NCI-H345 treated with DMSO at 0.1 percent for 48 hours (cell line): Measurements from ENCODE around the gene AXL.
"Not testable (repeated sequence)": the region's sequence is repeated elsewhere in the genome, so short reads cannot be mapped to it uniquely, and the experiment has no call there.

Source experiments
- DNase-seq: peaks from one replicate; lab custom pipeline; 2025; ENCODE audit not compliant: unreplicated experiment; lab: John Stamatoyannopoulos, UW

Gene AXL

DNA sequence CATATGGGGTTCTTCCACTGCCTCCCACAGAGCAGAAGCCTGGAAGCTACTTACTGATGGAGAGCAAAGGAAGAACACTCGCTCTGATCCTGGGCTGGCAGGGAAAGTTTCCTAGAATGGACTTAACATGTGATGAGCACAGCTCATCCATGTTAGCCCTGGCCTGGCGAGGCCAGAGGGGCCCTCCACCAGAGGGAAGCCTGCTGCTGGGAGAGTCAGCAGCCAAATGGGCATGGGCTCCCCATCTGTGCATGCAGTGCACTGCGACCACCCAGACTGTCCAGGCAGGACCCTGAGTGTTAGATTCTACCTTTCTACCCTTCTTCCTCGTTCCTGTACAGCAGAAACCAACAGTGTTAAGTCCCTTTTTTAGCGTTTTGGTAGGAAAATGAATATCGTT, 54.1 kb downstream of the AXL start:
- DNase-seq: no peak

DNA sequence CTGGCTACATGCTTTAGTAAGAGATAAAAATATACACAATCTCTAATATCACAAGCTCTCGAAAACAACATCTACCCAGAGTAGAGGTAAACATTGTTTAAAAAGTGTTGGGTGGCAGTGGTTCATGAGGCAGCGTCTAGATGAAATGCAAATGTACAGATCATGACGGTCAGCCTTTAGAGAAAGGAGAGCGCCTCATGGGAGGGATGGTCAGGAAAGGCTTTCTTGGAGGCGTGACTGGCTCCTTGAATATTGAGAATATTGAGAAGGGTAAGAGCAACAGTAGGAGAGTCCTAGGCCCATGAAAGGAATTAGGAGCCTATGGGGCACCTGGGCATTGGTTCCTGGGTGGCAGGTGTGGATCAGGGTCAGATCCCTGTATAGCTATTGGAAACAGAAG, 55.8 kb downstream of the AXL start:
- DNase-seq: no peak

DNA sequence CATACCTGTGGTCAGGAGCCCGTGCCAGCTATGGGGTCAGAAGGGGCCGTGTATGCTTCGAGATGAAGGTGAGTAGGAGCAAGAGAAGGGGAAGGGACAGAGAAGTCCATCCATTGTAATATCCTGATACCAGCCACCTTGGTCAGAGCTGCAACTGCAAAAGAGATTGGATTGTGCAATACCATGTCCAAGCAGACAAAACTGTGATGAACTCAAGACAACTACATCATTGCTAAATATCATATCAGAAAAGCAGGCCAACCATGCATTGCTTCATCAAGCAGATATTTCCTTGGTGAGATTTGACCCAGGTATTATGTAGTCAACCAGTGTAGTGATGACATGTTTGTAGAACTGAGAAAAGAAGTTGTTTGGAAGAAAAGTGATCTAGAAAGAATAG, 57.2 kb downstream of the AXL start:
- no peak for DNase-seq

DNA sequence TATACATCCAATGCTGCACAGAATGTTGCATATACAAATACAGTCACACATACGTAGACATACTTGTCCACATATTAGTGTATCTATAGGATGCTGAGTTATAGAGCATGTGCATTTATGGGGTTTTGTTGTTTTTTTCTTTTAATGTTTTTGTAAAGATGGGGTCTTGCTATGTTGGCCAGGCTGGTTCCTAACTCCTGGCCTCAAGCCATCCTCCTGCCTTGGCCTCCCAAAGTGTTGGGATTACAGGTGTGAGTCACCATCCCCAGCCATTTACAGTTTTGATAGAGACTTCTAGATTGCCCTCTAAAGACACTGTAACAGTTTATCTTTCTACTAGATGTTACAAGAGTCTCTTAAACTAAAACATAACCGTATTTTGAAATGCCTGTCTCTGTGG, 59.5 kb downstream of the AXL start:
- DNase-seq: no peak

DNA sequence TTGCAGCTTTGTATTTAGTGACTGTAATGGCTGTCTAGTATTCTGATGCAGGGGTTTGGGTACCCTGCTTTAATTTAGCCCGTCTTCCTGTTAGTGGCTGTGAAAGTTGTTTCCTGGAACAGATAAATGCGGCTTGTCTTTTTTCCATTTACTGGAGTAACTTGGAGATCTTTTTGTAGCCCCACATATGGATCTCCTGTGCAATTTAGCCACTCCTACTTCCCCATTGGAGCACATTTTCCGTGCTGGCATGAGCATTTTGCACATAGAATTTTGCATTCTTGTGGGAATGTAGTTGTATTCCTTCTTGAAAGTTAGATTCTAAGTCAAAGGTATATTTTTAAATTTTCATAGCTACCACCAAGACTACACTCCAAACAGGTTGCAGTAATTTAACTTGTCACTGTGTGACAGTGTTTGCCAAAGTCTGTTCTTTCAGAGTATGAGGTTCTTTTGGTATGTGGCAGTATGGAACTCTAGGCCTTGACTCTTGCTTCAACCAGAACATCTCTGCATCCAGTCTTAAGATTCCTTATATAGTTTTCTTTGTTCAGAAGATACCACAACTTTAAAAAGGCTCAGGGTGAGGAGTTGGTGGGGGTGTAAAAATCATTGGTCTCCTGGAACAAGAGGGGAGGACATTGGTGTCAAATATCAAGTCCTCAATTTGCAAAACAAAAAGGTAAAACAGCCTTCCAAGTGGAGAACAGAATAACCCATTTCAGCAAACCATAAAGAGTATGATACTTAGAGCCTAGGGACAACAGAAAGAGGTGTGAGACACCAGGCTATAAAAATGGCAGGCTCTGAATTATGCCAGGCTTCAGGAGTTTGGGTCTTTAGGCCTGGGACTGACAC, 69.9 kb downstream of the AXL start:
- no peak for DNase-seq

DNA sequence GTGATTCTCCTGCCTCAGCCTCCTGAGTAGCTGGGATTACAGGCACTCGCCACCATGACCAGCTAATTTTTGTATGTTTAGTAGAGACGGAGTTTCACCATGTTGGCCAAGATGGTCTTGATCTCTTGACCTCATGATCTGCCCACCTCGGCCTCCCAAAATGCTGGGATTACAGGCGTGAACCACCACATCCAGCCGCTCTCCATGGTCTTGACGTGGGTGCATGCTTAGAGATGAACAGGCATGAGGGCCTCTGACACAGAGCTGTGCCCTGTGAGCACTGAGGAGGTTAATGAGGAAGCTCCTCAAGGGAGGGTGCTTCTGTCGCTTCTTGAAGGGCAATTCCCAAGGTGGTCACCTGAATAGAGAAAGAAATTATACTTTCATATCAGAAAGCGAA, 70.8 kb downstream of the AXL start:
- not testable (repeated sequence) for DNase-seq

DNA sequence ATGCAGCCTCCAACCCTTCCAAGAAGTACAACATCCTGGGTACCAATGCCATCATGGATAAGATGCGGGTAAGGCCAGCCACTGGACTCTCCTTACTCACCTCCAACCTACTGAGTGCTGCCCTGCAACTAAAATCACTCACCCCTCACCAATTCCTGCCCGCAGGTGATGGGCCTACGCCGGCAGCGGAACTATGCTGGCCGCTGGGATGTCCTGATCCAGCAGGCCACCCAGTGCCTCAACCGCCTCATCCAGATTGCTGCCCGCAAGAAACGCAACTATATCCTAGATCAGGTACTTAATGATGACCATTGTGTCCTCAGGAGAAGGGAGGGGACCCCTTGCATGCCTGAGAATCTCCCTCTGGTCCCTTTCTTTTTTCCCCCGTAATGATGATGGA, 75.4 kb downstream of the AXL start:
- DNase-seq: no peak

DNA sequence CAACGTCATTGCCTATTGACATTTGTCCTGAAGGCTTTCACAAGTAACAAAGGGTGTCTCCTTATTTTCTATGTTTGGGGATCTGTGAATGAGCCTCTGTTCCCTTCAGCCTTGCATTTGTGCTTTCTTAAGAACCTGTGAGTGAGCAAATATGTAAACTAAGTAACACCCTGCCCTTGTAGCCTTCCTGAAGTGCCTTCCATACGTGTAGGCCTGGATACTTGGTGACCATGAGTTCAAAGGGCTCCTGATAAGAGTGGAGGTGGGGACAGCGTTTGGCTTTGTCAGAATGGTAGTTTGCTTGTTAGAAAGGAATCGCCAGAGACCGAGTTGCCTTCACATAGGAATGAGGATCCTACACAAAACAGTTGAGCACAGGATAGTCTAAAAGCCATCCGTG, 76.5 kb downstream of the AXL start:
- no peak for DNase-seq

DNA sequence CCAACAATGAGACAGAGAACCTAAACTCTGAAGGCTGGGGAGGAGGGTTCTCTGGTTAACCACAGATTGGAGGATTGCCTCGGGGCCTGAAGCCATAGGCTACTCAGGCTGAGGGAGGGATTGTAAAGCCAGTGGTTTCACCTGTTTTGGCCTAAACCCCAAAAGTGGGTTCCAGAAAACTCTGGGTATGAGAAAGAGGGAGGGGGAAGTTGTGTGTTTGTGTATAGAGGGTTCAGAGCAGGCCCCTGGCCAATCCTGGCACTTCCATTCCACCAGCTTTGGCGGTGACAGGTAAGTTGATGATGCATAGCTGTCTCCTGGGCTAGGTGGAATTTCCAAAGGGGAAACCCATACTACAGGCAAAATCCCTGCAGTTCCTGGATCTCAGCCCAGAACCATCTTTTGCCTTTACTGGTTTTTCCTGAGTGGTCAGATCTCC, 77.4 kb downstream of the AXL start:
- DNase-seq: no peak

DNA sequence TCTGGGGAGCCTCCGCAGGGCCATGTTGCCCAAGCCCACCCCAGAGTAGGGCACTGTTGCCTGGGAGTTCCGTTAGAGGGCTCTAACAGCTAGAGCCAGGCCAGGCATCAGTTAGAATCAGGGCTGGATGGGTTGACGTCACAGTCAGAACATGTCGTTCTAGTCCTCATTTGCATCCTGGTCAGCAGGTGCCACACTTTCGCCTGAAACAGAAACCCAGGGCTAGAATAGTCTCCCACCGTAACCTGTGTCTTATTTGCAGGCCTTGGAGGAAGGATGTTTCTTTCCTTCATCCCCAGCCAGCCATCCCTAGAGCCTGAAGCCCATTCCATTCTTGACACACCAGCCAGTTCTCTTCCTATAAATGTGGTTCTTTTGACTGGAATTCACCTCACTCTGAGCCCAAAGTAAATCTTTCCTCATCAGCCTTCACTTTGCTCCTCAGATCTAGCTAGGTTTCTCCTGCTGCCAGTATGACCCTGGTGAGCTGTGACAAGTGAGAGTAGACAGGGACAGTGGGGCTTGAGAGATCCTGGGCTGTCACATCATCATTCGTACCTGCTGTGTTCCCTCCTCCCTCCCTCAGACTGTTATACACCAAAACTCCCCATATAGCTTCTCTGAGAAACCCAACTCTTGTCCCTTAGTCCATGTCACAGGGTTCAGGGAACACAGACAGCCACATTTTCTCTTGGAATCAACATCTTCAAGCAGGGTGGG, 78.8 kb downstream of the AXL start:
- DNase-seq: no peak

DNA sequence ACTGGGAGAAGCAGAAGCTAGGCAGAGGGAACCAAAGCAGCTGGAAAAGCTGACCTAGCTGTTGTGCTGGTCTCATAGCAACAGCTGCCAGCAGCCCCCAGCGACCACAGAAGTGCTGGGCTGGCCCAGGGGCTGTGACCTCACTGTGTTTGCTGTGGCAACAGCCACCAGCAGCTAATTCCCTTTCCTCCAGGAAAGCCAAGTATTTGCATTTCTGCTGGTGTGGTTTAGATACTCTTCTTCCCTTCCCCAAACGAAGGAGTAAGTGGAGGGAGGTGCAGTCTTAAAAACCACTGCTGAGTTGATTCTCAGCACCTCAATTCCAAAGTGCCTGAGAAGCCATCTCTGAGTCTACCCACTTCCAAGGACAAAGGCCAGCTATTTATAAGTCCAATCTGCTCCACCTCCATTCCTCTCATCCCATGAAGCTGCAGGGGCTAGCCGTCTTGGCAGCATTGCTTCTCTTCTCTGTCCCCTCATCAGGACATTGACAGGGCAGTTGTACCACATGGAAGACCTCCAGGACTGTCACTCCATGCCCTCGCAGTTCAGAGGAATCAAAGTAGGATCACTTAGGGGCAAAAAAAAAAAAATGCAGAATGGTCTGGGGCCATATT, 79.4 kb downstream of the AXL start:
- no peak for DNase-seq

DNA sequence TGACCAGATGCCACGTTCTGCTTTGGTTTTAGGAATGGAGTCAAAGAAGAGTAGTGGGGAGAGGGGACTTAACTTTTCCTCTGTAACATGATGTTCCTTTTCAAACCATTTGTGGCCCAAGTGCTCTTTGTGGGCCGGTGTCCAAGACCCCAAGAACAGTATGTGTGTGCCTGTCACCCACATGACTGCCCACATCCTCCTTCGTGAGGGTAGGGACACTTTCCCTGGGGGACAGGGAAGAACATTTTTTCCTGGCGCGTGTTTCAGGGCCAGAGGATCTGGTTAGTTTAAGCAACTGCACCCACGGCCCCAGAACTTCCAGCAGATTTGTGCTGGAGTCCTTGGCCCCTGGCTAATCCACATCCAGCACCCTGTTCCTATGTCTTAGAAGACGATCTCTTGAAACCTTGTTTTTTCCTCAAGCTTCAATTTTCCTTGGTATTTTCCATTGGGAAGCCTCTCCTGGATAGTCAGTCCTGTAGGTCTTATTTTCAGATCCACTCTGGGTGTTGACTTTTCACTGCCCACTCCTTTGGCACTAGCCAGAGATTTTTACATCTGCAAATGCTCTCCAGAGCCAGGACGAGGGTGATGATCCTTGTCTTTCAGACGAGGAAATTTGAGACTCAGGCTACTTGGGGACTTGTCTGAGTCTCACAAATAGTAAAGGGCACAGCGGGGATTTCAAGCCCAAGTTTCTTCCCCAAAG, 80.2 kb downstream of the AXL start:
- DNase-seq: no peak

DNA sequence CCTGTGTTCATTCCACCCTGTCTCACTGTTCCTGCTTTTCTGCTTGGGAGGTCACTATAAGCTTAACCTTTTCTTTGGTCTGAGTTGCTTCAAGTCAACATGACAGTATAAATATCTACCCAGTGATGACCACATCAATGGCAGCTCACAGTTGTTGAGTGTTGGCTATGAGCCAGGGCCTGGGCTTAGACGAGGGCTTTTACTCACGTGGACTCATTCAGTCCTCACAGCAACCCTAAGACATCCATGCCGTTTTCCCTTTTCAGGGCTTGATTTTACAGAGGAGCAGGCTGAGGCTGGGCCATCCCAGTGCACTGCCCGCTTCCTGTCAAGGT, 80.7 kb downstream of the AXL start:
- DNase-seq: no peak

DNA sequence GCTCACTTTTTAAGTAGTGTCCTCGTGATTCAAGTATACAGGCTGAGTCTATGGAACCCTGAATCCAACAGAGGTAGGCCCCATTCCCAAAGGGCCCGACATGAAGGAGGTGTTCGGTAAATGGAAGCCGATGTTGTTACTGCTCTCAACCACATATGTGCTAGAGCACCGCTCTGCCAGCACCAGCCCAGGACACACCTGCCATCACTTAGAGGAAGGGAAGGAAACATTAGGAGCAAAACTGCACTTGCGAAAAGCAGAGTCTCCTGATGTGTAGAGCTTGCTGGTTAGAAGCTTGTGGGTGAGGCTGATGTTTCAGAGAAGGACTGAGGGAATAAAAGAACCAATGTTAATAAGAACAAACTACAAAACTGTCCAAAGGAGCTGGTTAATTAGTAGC, 81.5 kb downstream of the AXL start:
- no peak for DNase-seq

DNA sequence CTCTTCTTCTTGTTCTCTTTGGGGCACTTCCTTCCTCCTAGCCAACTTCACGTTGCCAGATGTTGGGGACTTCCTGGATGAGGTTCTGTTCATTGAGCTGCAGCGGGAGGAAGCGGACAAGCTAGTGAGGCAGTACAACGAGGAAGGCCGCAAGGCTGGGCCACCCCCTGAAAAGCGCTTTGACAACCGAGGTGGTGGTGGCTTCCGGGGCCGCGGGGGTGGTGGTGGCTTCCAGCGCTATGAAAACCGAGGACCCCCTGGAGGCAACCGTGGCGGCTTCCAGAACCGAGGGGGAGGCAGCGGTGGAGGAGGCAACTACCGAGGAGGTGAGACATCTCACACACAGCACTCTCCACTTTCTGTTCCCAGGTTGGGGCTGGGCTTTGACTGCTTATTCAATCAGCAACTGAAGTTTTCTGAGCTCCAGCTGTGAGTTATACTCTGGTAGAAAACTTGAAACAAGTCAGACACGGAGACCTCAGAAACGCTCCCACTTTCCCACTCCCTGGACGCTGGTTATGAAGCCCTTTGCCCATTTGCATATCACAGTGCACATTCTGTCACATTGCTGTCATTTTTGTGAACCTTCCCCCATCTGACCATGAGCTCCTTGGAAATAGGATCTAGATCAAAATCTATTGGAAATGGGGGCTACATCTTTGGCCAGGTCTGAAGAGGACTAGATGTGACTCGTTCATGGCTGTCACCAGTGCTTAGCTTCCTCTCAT, 83.8 kb downstream of the AXL start:
- no peak for DNase-seq

DNA sequence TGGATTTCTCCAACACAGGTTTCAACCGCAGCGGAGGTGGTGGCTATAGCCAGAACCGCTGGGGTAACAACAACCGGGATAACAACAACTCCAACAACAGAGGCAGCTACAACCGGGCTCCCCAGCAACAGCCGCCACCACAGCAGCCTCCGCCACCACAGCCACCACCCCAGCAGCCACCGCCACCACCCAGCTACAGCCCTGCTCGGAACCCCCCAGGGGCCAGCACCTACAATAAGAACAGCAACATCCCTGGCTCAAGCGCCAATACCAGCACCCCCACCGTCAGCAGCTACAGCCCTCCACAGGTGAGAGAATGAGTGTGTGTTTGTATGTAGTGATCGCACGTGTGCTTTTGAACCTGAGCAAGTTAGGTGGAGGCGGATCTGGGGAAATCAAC, 84.9 kb downstream of the AXL start:
- DNase-seq: no peak

DNA sequence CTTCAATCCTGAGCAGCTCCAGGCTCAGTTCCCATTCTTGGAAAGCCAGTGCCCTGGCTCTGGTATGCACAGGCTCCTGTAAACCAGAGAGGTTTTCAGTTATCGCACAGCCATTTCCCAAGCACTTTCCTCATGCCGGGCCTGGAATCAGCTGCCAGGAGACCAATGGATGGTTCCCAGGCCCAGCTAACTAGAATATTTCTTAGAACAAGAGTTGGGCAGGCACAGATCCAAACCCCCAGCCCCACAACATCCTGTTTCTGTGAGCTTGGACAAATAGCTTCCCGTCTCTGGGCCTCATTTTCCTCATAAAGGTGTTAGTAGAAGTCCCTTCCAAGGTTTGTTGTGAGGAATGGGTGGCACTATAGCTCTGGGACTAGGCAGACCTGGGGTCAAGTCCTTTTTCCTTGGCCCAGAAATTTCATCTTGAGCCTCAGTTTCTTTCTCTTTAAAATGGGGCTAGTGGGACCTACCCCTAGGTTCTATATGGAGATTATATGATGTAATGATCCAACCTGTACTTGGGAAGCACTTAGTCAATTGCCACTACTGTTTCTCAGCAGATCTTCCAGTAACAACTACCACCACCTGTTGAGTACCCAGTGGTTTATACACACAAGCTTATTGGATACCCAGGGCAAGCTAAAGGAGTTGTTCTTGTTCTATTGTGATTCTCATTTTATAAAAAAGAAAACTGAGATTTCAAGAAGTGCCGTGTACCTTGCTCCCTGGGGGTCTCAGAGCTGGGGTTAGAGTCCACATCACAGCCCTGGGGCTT, 85.9 kb downstream of the AXL start:
- DNase-seq: no peak

DNA sequence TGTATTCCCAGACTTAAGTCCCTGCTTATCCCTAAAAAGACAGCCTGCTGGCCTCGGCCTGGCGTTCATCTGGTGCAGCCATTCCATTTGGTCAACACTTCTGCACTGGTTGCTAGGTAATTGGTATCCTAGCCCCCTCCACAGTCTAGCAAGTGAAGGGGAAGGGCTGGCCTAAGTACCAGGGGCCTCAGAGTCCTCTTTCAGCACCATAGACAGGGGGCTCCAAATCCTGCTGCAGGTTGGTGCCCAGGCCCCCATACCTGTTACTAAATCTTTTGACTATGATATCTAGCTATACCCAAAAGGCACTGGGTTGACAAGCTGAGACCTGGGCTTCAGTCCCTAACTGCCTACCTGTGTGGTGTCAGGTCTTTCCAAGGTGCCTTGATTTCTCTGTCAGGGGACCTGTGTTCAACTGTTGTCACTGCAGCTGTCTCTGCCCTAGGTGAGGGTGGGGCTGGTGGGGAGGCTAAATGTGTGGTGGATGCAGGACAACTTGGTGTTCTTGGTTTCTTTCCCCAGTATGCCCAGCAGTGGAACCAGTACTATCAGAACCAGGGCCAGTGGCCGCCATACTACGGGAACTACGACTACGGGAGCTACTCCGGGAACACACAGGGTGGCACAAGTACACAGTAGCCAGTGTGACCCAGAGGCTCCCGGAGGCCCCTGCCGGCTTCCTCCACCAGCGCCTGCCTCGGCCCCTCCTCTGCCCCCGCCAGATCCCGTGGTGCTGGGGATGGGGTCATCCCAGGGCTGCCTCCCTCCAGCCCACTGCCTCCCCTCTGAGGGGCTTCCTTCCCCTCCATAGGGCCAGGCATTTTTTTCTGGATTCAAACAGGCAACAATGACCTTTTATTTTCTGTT, 87.1 kb downstream of the AXL start:
- DNase-seq: no peak
